Measurements from ENCODE around the gene VRK1.
"Not testable (repeated sequence)": the region's sequence is repeated elsewhere in the genome, so short reads cannot be mapped to it uniquely, and the experiment has no call there.

The VRK1 gene

DNA sequence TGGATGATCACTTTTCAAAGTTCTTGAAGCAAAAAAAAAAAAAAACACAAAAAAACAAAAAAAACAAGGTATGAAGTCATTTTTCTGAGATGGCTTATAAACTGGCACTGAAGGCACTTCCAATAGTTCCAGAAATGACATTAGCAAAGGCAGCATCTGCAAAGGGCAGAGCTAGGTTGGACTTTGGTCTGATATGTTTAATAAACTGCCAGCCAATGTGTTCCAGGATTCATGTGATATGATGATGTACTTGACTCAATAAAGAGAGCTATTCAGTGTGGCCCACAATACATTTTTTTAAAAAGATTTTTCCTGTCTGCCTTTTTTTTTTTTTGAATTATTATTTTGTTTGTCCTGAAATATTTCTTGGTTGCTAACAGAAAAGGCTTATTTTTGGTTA is 79.6 kb downstream of the VRK1 start:
- Histone ChIP-seq H4K12ac (ENCODE audit: low read depth, low read length) (no peak overlapping the region), H3K9me3 (ENCODE audit: insufficient read depth, low read depth, low read length) (no peaks in the 10 kb centered on the region), H3K4me3 (ENCODE audit: low read depth, low read length) (no peak overlapping the region), H3K79me1 (ENCODE audit: low read length) (no peaks in the 10 kb centered on the region), H2BK5ac (ENCODE audit: low read depth, low read length, poor library complexity) (no peak overlapping the region), H3K4me1 (ENCODE audit: control insufficient read depth in 1 of 2, insufficient read depth in 2 of 2, low read length in 2 of 2) (no peaks in the 10 kb centered on the region), H3K4ac (ENCODE audit: low read depth, low read length) (no peak overlapping the region), H3K27me3 (ENCODE audit: insufficient read depth, low read length) (no peaks in the 10 kb centered on the region), H4K8ac (ENCODE audit: low read depth, low read length) (no peak overlapping the region), H3K4me2 (ENCODE audit: low read length) (no peak overlapping the region), H3K79me2 (ENCODE audit: control insufficient read depth, insufficient read depth, low read length, poor library complexity) (no peaks in the 10 kb centered on the region), H4K91ac (ENCODE audit: low read depth, low read length) (no peak overlapping the region), H2AFZ (ENCODE audit: insufficient read depth, low read length, poor library complexity) (no peak overlapping the region), H2AK5ac (ENCODE audit: low read length) (no peak overlapping the region), H3K23ac (ENCODE audit: low read length) (no peak overlapping the region), H3K27ac (ENCODE audit: low read depth, low read length) (no peak overlapping the region), H3K14ac (ENCODE audit: low read length) (no peak overlapping the region), H3K36me3 (ENCODE audit: control insufficient read depth in 1 of 2, insufficient read depth in 2 of 2, low read length in 2 of 2) (peaks cover 0 to 1% of the 10 kb centered on the region in 2 experiments), H2BK120ac (ENCODE audit: insufficient read depth, low read length, poor library complexity) (no peak overlapping the region), H3K9ac (ENCODE audit: low read length) (no peak overlapping the region), H2BK12ac (ENCODE audit: low read length) (no peak overlapping the region), H3K18ac (ENCODE audit: low read length) (no peak overlapping the region)
- DNase-seq, result no peak

DNA sequence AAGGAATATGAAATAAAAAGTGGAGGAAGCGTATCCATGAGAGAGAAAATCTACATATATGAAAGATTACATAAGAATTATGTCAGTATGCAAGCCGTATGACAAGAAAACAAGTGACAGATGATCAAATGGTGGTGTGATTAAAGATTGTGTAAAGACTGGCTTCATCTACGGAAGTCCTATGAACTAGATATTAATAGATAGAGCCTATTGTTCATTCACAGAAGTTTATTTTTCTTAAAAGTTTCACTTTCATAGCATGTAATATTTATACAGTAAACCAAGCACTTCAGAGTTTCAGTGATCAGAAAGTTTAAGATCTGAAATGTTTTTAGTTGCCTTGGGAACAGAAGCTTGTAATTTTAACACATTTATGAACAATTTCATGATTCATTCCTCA is 84.5 kb downstream of the VRK1 start:
- no peak overlapping the region for H3K23ac ChIP-seq (ENCODE audit: low read length)
- H3K4ac ChIP-seq (ENCODE audit: low read depth, low read length), result no peak overlapping the region
- H3K4me3 ChIP-seq (ENCODE audit: low read depth, low read length), result no peak overlapping the region
- no peaks in the 10 kb centered on the region for H3K36me3 ChIP-seq (ENCODE audit: control insufficient read depth in 1 of 2, insufficient read depth in 2 of 2, low read length in 2 of 2)
- no peak overlapping the region for H2BK12ac ChIP-seq (ENCODE audit: low read length)
- H3K18ac ChIP-seq (ENCODE audit: low read length), result no peak overlapping the region
- H3K9me3 ChIP-seq (ENCODE audit: insufficient read depth, low read depth, low read length), result no peaks in the 10 kb centered on the region
- H2AK5ac ChIP-seq (ENCODE audit: low read length), result no peak overlapping the region
- H4K12ac ChIP-seq (ENCODE audit: low read depth, low read length), result no peak overlapping the region
- no peaks in the 10 kb centered on the region for H3K79me1 ChIP-seq (ENCODE audit: low read length)
- H2BK120ac ChIP-seq (ENCODE audit: insufficient read depth, low read length, poor library complexity), result no peak overlapping the region
- no peaks in the 10 kb centered on the region for H3K4me1 ChIP-seq (ENCODE audit: control insufficient read depth in 1 of 2, insufficient read depth in 2 of 2, low read length in 2 of 2)
- no peak overlapping the region for H3K14ac ChIP-seq (ENCODE audit: low read length)
- no peak overlapping the region for H4K8ac ChIP-seq (ENCODE audit: low read depth, low read length)
- no peak overlapping the region for H3K4me2 ChIP-seq (ENCODE audit: low read length)
- H3K79me2 ChIP-seq (ENCODE audit: control insufficient read depth, insufficient read depth, low read length, poor library complexity), result no peaks in the 10 kb centered on the region
- no CpG with 5 or more reads among the region's 3 CpGs for WGBS (ENCODE audit: extremely low coverage, insufficient coverage, insufficient read length)
- H3K9ac ChIP-seq (ENCODE audit: low read length), result no peak overlapping the region
- H2BK5ac ChIP-seq (ENCODE audit: low read depth, low read length, poor library complexity), result no peak overlapping the region
- no peak overlapping the region for H3K27ac ChIP-seq (ENCODE audit: low read depth, low read length)
- no peak overlapping the region for H2AFZ ChIP-seq (ENCODE audit: insufficient read depth, low read length, poor library complexity)
- H4K91ac ChIP-seq (ENCODE audit: low read depth, low read length), result no peak overlapping the region
- H3K27me3 ChIP-seq (ENCODE audit: insufficient read depth, low read length), result no peaks in the 10 kb centered on the region
- DNase-seq, result no peak

DNA sequence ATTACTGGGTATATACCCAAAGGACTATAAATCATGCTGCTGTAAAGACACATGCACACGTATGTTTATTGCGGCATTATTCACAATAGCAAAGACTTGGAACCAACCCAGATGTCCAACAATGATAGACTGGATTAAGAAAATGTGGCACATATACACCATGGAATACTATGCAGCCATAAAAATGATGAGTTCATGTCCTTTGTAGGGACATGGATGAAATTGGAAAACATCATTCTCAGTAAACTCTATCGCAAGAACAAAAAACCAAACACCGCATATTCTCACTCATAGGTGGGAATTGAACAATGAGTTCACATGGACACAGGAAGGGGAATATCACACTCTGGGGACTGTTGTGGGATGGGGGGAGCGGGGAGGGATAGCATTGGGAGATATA is 86.8 kb downstream of the VRK1 start:
- H3K27me3 ChIP-seq (ENCODE audit: insufficient read depth, low read length); DNase-seq; H3K4me3 ChIP-seq (ENCODE audit: low read depth, low read length); H3K27ac ChIP-seq (ENCODE audit: low read depth, low read length); H3K79me2 ChIP-seq (ENCODE audit: control insufficient read depth, insufficient read depth, low read length, poor library complexity); H3K18ac ChIP-seq (ENCODE audit: low read length); H3K4me2 ChIP-seq (ENCODE audit: low read length); H3K4ac ChIP-seq (ENCODE audit: low read depth, low read length); H2BK5ac ChIP-seq (ENCODE audit: low read depth, low read length, poor library complexity); H3K36me3 ChIP-seq (ENCODE audit: control insufficient read depth in 1 of 2, insufficient read depth in 2 of 2, low read length in 2 of 2); H3K79me1 ChIP-seq (ENCODE audit: low read length); H4K91ac ChIP-seq (ENCODE audit: low read depth, low read length); H2BK12ac ChIP-seq (ENCODE audit: low read length); H2AK5ac ChIP-seq (ENCODE audit: low read length); H2AFZ ChIP-seq (ENCODE audit: insufficient read depth, low read length, poor library complexity); H3K9ac ChIP-seq (ENCODE audit: low read length); H3K4me1 ChIP-seq (ENCODE audit: control insufficient read depth in 1 of 2, insufficient read depth in 2 of 2, low read length in 2 of 2); H4K8ac ChIP-seq (ENCODE audit: low read depth, low read length); H3K9me3 ChIP-seq (ENCODE audit: insufficient read depth, low read depth, low read length); H4K12ac ChIP-seq (ENCODE audit: low read depth, low read length); H3K23ac ChIP-seq (ENCODE audit: low read length); H3K14ac ChIP-seq (ENCODE audit: low read length); H2BK120ac ChIP-seq (ENCODE audit: insufficient read depth, low read length, poor library complexity): not testable (repeated sequence)
- no CpG with 5 or more reads among the region's 5 CpGs for WGBS (ENCODE audit: extremely low coverage, insufficient coverage, insufficient read length)

DNA sequence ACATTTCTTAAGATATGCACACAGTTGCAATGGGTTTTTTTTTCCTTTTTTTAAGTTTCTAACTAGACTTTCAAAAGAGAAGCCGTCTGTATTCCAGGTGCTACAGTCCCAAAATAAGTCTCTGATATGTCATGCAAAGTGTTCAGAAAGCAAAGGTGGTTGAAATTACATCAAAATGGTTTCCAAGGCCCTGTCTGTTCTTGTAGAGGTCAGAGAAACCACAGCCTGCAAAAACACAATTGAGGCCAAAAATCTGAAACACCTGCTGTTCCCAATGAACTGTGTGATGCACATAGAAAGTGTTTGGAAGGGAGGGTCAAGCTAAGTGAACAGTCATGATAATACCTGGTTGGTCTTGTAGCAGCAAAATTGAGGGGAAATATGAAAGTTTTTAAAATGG is 91.0 kb downstream of the VRK1 start:
- Histone ChIP-seq H4K8ac (ENCODE audit: low read depth, low read length) (no peak overlapping the region), H3K79me2 (ENCODE audit: control insufficient read depth, insufficient read depth, low read length, poor library complexity) (no peaks in the 10 kb centered on the region), H3K4me3 (ENCODE audit: low read depth, low read length) (no peak overlapping the region), H4K12ac (ENCODE audit: low read depth, low read length) (no peak overlapping the region), H2AK5ac (ENCODE audit: low read length) (no peak overlapping the region), H3K14ac (ENCODE audit: low read length) (no peak overlapping the region), H2BK12ac (ENCODE audit: low read length) (no peak overlapping the region), H4K91ac (ENCODE audit: low read depth, low read length) (no peak overlapping the region), H3K9ac (ENCODE audit: low read length) (no peak overlapping the region), H3K79me1 (ENCODE audit: low read length) (no peaks in the 10 kb centered on the region), H3K36me3 (ENCODE audit: control insufficient read depth in 1 of 2, insufficient read depth in 2 of 2, low read length in 2 of 2) (no peaks in the 10 kb centered on the region), H3K9me3 (ENCODE audit: insufficient read depth, low read depth, low read length) (no peaks in the 10 kb centered on the region), H2AFZ (ENCODE audit: insufficient read depth, low read length, poor library complexity) (no peak overlapping the region), H3K4me1 (ENCODE audit: control insufficient read depth in 1 of 2, insufficient read depth in 2 of 2, low read length in 2 of 2) (no peaks in the 10 kb centered on the region), H3K23ac (ENCODE audit: low read length) (no peak overlapping the region), H2BK120ac (ENCODE audit: insufficient read depth, low read length, poor library complexity) (no peak overlapping the region), H2BK5ac (ENCODE audit: low read depth, low read length, poor library complexity) (no peak overlapping the region), H3K4me2 (ENCODE audit: low read length) (no peak overlapping the region), H3K4ac (ENCODE audit: low read depth, low read length) (no peak overlapping the region), H3K18ac (ENCODE audit: low read length) (no peak overlapping the region), H3K27me3 (ENCODE audit: insufficient read depth, low read length) (no peaks in the 10 kb centered on the region), H3K27ac (ENCODE audit: low read depth, low read length) (no peak overlapping the region)
- no CpG with 5 or more reads among the region's 1 CpG for WGBS (ENCODE audit: extremely low coverage, insufficient coverage, insufficient read length)
- DNase-seq, result no peak

DNA sequence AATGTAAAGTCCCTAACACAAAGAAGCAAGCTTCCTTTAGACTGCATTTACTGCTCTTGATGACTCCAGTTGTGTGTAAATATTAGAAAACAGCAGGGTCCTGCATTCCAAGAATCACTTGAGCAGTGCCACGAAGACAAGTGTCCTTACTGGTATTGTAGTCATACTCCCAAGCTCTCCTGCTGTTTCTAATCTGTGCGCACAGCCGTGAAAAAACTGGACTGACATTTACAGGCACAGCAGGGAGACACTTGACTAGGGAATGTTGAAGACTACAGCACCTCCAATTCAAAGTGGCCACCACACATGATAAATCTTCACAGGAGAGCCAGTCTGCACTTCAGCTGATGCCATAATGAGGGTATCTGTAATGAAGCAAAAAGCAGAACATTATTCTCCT is 91.4 kb downstream of the VRK1 start:
- Histone ChIP-seq H3K4me2 (ENCODE audit: low read length) (no peak overlapping the region), H3K9ac (ENCODE audit: low read length) (no peak overlapping the region), H3K23ac (ENCODE audit: low read length) (no peak overlapping the region), H3K79me1 (ENCODE audit: low read length) (no peaks in the 10 kb centered on the region), H3K27me3 (ENCODE audit: insufficient read depth, low read length) (no peaks in the 10 kb centered on the region), H3K4me1 (ENCODE audit: control insufficient read depth in 1 of 2, insufficient read depth in 2 of 2, low read length in 2 of 2) (no peaks in the 10 kb centered on the region), H3K27ac (ENCODE audit: low read depth, low read length) (no peak overlapping the region), H3K18ac (ENCODE audit: low read length) (no peak overlapping the region), H3K36me3 (ENCODE audit: control insufficient read depth in 1 of 2, insufficient read depth in 2 of 2, low read length in 2 of 2) (no peaks in the 10 kb centered on the region), H3K4ac (ENCODE audit: low read depth, low read length) (no peak overlapping the region), H3K9me3 (ENCODE audit: insufficient read depth, low read depth, low read length) (no peaks in the 10 kb centered on the region), H4K91ac (ENCODE audit: low read depth, low read length) (no peak overlapping the region), H2BK5ac (ENCODE audit: low read depth, low read length, poor library complexity) (no peak overlapping the region), H3K4me3 (ENCODE audit: low read depth, low read length) (no peak overlapping the region), H2BK12ac (ENCODE audit: low read length) (no peak overlapping the region), H2AK5ac (ENCODE audit: low read length) (no peak overlapping the region), H3K79me2 (ENCODE audit: control insufficient read depth, insufficient read depth, low read length, poor library complexity) (no peaks in the 10 kb centered on the region), H2AFZ (ENCODE audit: insufficient read depth, low read length, poor library complexity) (no peak overlapping the region), H3K14ac (ENCODE audit: low read length) (no peak overlapping the region), H4K8ac (ENCODE audit: low read depth, low read length) (no peak overlapping the region), H2BK120ac (ENCODE audit: insufficient read depth, low read length, poor library complexity) (no peak overlapping the region), H4K12ac (ENCODE audit: low read depth, low read length) (no peak overlapping the region)
- DNase-seq, result no peak
- WGBS (ENCODE audit: extremely low coverage, insufficient coverage, insufficient read length), result no CpG with 5 or more reads among the region's 3 CpGs
